Left colon (tissue), 2 donors: Measurements from ENCODE around the gene SYNM. TPM values are rescaled to one million over a fixed set of nuclear protein-coding genes. Genes with fewer than 3 reads are reported as not detected.
A peak's percentile ranks its signal among the peaks of the same experiment; 100 is the strongest.
"Not testable (repeated sequence)": the region's sequence is repeated elsewhere in the genome, so short reads cannot be mapped to it uniquely, and the experiment has no call there.

ENCODE experiments used
- ATAC-seq: fragments of 200-7000 bp; cut with Tn5 transposase; one replicate; pipeline ENCODE4 v1.9.1; 2020; ENCODE audit warnings: mild to moderate bottlenecking, moderate library complexity
- DNase-seq, 2 donors: peaks; one replicate each; pipeline ENCODE4 v3.0.0-alpha.2; 2020
- intact Hi-C, 2 donors: fragments of 100-400 bp; cut with DNase I in 1 of 2; cut with micrococcal nuclease in 1 of 2; formaldehyde crosslinking; loops; one replicate each; pipeline versions ENCODE4 v1.11.2 to v1.14.0; 2022; cut with DNase I, micrococcal nuclease
- total RNA-seq, 2 donors: library from RNA; stranded (reverse); fragmentation: NEBNext Ultra II Directional; extraction: Animal tissue kit (Norgen Biotek cat#: 25700); gene quantifications; one replicate each; pipeline ENCODE4 v1.2.1, GENCODE V29; 2021
- donor health status: DM: no; HTN: no; CAD: no.
- donor health status: DM: yes; HTN: yes; CAD: no.

The SYNM gene
- total RNA-seq, 2 donors from 2014 or later: 5.2 to 96.5 TPM

DNA sequence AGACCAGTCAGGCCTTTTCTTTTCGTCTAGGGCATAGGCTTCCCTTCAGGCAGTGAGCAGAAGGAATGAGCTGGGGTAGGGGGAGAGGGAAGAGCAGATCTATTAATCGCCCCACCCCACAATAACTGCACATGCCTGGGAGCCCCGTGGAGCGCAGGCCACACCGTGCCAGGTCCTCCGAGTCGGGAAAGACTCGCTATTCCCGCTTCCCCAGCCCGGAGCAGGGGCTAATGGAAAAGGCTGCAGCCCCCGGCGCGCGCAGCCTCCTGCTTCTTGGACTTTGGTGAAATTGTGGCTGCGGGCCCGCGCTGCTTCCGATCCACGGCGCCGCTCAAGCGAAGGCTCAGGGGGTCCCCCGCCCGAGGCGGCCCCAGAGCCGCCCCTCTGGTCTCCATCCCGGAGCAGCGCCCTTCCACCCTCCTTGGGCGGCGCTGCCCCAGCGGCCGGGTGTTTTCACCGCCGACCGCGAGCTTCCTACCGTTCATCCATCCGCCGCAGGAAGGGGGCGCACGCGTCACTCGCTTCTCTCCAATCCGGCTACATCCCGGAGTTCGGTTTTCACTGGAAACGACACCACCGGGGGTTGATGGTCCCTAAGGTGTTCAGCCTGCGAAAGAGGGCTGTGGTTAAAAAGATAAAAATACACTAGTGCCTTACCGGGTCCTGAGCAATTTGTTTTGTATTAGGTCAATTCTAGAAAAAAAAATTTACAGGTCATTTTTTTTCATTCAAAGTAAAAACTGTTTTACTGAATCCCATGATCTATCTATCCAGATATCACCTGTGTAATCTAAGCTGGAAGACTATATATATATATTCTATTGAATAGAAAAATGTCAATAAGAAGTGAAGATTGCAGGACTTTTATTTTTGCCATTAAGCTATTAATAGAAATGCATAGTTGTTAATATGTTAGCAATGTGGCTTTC, 4.4 kb upstream of the SYNM start:
- intact Hi-C loops: loop anchor here in 1 of 2 donors (5.0 to 10.0 kb wide), 2 partner anchors 64 to 112 kb away; no protein-coding TSS in a partner anchor
- peak; percentile 66 to 89 for DNase-seq

GRCh38 chr15:99101501-99101900, 3.4 kb upstream of the SYNM start:
- intact Hi-C loops: loop anchor here in 1 of 2 donors (5.0 to 10.0 kb wide), 2 partner anchors 63 to 111 kb away; no protein-coding TSS in a partner anchor
- DNase-seq: no peak
- no peak for ATAC-seq

More for the DNA sequence above, 4.4 kb upstream of the SYNM start:
- peak; percentile 60 for ATAC-seq

- DNase-seq: no peak
- intact Hi-C loops: loop anchor here in 1 of 2 donors (5.0 to 10.0 kb wide), 2 partner anchors 62 to 110 kb away; no protein-coding TSS in a partner anchor
These were observed 2.3 kb upstream of the SYNM start for GRCh38 chr15:99102332-99103235.

DNA sequence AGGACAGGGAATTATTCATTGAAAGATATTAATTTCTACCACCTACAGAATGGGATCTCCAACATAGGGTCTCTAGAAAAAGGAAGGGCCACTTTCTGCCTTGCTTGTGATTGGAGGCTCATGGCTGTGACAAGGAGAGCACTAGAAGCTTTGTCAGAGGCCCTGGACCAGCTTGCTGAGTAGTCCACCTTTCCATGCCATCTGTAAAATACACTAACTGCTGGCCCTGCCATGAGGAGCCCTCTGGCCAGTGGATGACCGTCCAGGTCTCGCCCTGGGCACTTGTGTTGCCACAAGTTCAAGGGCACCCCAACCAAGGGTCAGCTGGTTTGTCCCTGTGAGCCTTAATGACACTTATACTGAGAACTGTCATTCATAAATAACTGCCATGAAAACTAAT, 1.6 kb upstream of the SYNM start:
- DNase-seq (no peak), ATAC-seq (no peak)
- intact Hi-C loops: loop anchor here in 1 of 2 donors (5.0 to 10.0 kb wide), 2 partner anchors 62 to 109 kb away; no protein-coding TSS in a partner anchor

More at GRCh38 chr15:99102332-99103235, 2.3 kb upstream of the SYNM start:
- ATAC-seq: no peak

GRCh38 chr15:99105514-99106341, 848 bp downstream of the SYNM start:
- ATAC-seq: peak; percentile 59
- intact Hi-C loops: loop anchor here (5.0 to 10.0 kb wide), 2 partner anchors 59 to 102 kb away; no protein-coding TSS in a partner anchor
- DNase-seq: peak in 1 of 2 donors; percentile 61

DNA sequence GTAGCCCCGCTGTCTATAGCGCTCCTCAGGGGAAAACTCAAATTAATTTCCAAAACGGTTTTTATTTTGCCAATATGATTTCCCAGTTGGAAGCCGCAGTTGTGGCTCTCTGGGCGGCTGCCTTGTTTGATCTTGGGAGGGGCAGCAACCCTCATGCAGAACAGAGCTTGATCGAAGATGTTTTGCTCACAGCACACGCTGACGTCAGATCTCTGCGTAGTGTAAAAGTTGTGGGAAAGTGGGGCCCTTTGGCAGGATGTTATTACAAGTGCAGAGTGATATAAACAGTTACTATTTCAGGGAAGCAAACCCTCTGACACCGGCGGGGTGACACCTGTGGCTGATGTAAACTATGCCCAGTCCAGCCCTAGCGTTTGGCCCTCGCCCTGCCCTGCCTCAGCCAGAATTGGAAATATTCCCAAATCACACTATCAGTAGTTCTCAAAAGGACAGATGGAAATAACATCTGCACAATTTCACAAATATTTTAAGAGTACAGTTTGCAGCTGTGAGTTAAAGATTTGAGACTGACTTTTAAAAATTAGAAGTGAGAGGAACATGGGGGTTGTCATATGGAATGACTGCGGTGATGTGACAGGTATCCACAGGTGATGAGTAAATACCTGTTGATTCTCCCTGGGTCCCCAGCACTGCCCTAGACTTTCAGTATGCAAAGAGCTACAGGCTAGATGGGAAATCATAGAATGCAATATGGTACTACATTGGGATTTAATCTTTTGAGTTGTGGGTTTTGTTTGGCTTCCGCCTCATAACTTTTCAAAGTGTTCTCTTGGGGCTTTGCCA, 1.7 kb downstream of the SYNM start:
- ATAC-seq: no peak

GRCh38 chr15:99108993-99109392, 4.1 kb downstream of the SYNM start:
- intact Hi-C loops: loop anchor here (5.0 to 10.0 kb wide), 2 partner anchors 56 to 98 kb away; no protein-coding TSS in a partner anchor
- DNase-seq (no peak), ATAC-seq (no peak)

More for the DNA sequence above, 1.7 kb downstream of the SYNM start:
- intact Hi-C loops: loop anchor here (5.0 to 10.0 kb wide), 2 partner anchors 58 to 101 kb away; no protein-coding TSS in a partner anchor
- peak; percentile 23 to 66 for DNase-seq

GRCh38 chr15:99109555-99110021, 4.7 kb downstream of the SYNM start:
- DNase-seq: no peak
- intact Hi-C loops: loop anchor here (5.0 to 10.0 kb wide), 2 partner anchors 55 to 98 kb away; no protein-coding TSS in a partner anchor

DNA sequence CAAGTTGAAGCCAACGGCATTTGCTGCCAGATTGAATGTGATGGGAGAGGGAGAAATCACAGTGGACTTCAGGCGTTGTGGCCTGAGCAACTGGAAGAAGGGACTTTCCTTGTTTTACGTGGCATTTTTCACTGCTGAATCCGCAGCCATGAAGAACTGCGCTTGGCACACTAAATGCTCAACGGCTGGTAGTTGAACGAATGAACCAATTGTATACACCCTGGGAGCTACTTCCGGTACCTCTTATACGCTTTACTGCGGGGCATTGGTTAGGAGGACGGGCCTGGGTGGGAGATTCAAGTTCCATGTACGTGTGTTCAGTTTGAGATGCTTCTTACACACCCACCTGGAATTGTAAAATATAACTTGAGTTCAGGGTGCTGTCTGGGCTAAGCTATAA, 5.2 kb downstream of the SYNM start:
- ATAC-seq: no peak
- intact Hi-C loops: no loop called here
- DNase-seq: no peak

More at GRCh38 chr15:99109555-99110021, 4.7 kb downstream of the SYNM start:
- no peak for ATAC-seq

DNA sequence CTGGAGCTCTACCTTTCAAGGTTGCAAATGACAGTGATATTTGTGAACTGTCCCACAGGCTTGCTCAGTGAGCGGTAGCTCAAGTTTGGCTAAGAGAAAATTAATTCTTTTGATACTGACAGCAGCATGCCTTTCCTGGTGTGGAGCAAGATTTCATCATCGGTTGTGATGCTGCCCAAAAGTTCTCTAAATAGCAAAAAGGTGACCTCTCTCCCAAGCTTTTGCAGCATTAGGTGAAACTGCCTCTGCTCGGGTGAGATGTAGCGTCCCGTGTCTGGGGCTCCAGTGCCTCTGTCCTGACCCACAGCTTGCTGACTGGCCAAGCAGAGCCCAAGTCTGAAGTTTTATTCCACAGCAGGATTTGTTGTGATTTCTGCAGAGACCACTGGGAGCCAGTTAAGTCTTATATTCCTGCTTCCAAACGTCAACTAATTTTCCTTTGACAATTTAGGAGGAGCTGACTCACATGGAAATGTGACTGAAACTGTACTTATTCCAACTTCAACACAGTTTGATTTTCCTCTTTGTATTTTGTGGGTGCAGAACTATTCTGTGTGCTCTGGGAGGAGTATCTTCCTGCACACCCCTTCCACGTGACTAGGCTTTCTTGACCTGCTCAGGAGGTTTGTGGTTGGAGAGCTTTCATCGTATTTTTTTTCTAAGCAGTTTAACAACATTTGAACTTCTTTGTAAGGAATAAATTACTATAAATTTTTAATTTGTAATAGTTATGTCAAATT, 5.9 kb downstream of the SYNM start:
- ATAC-seq (no peak), DNase-seq (no peak)
- intact Hi-C loops: no loop called here

GRCh38 chr15:99111641-99112040, 6.8 kb downstream of the SYNM start:
- ATAC-seq, intact Hi-C loops, DNase-seq: not testable (repeated sequence)

DNA sequence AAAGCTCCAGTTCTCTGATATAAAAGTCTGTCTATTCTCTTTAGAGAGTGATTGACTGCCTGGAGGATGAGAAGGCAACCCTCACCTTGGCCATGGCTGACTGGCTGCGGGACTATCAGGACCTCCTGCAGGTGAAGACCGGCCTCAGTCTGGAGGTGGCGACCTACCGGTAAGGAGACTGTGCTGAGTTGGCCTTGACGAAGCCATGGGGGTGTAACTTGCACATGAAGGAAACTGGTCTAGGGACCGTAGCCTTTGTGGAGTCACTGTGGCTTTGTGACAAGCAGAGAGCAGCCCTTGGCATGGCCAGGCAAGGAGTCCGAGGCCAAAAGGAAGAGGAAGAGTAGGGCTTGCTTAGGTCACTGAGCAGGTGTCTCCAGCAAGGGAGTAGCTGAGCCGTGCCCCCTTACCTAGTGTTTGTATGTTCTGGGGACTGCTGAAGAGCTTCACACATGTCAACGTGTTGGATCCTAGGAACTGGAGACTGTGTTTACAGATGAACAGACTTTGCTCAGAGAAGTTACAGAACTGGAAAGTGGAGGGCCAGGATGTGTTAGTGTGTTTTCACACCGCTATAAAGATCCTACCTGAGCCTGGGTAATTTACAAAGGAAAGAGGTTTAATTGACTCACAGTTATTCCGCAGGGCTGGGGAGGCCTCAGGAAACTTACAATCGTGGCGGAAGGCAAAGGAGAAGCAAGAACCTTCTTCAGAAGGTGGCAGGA, 8.8 kb downstream of the SYNM start:
- no peak for DNase-seq

GRCh38 chr15:99114511-99115299, 9.8 kb downstream of the SYNM start:
- no peak for DNase-seq
- peak; percentile 42 for ATAC-seq
- intact Hi-C loops: no loop called here

More for the DNA sequence above, 8.8 kb downstream of the SYNM start:
- intact Hi-C loops: no loop called here
- ATAC-seq: no peak

DNA sequence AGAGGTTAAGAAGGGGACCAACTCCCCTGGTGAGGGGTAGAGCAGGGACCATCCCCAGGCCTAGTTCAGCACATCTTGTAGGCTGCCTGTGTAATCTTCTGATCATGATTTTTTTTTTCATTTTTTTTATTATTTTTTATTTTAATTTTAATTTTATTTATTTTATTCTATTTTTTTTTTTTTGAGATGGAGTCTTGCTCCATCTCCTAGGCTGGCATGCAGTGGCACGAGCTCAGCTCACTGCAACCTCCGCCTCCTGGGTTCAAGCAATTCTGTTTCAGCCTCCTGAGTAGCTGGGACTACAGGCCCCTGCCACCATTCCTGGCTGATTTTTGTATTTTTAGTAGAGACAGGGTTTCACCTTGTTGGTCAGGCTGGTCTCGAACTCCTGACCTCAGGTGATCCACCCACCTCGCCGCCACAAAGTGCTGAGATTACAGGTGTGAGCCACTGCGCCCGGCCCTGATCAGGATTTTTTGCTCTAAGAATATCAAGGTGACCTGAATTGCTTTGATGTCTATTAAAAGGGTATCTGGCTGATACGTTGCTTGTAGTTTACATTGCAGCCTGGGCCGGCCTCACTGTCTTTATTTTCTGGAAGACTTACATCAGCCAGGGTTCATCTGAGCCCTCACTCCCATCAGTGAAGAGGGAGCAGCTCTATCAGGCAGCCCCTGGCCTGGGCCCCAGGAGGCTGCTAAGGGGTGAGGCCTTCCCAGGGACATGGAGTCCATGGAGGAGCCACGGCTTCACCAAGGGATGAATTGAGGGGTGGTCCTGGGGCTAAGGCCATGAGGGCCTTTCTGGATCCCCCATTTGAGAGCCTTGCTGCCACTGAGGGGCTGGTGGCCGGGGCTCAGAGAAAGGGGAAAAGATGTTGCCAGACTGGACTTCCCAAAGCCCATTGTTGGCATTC, 10.7 kb downstream of the SYNM start:
- DNase-seq (no peak), ATAC-seq (no peak)
- intact Hi-C loops: no loop called here
